Mesothelial cell of epicardium (in vitro differentiated cells): Measurements from ENCODE around the gene PIM3. TPM values are rescaled to one million over a fixed set of nuclear protein-coding genes. Genes with fewer than 3 reads are reported as not detected.
A peak's percentile ranks its signal among the peaks of the same experiment; 100 is the strongest.

Experiments used
- DNase-seq, 2 experiments: peaks; one replicate each; pipeline ENCODE4 v3.0.0; 2021; ENCODE audit warnings: low spot score in 2 of 2; ENCODE audit not compliant: unreplicated experiment in 2 of 2
- H3K27ac Mint-ChIP-seq: 2 replicates; pipeline ENCODE4 v1.8.0; 2021; ENCODE audit warnings: mixed read lengths
- H3K27me3 Mint-ChIP-seq: 2 replicates; pipeline ENCODE4 v1.8.0; 2021; ENCODE audit warnings: low read depth, mixed read lengths
- H3K36me3 Mint-ChIP-seq: 2 replicates; pipeline ENCODE4 v1.8.0; 2021; ENCODE audit warnings: mixed read lengths
- H3K4me1 Mint-ChIP-seq: 2 replicates; pipeline ENCODE4 v1.8.0; 2021; ENCODE audit warnings: mixed read lengths
- H3K4me3 Mint-ChIP-seq: 2 replicates; pipeline ENCODE4 v1.8.0; 2021; ENCODE audit warnings: mild to moderate bottlenecking, moderate library complexity, mixed read lengths
- H3K9me3 Mint-ChIP-seq: 2 replicates; pipeline ENCODE4 v1.8.0; 2021; ENCODE audit warnings: mixed read lengths
- CTCF ChIP-seq: fragments of 200-600 bp; sonication (generic); IDR thresholded peaks from one replicate; pipeline ENCODE4 v1.5.0; 2021; ENCODE audit warnings: antibody characterized with exemption; ENCODE audit not compliant: unreplicated experiment
- total RNA-seq: library from RNA; stranded (reverse); gene quantifications from 3 replicates; pipeline ENCODE4 v1.2.1, GENCODE V29; 2021

Gene PIM3
- total RNA-seq, 1 donor from 2014 or later: 59.8 TPM

- no peak for TF ChIP-seq CTCF
- Mint-ChIP-seq H3K36me3 (peaks cover 3% of the 10 kb centered on the region), H3K27ac (peak overlapping the region; percentile 34), H3K27me3 (no peaks in the 10 kb centered on the region), H3K4me3 (peak overlapping the region; percentile 53), H3K9me3 (no peaks in the 10 kb centered on the region), H3K4me1 (peaks cover 42% of the 10 kb centered on the region)
- no peak for DNase-seq
Measured at GRCh38 chr22:49958931-49959781, 1.4 kb upstream of the PIM3 start.

GRCh38 chr22:49959782-49960158 is 802 bp upstream of the PIM3 start:
- peaks cover 3% of the 10 kb centered on the region for H3K36me3 Mint-ChIP-seq
- TF ChIP-seq CTCF: no peak
- no peak overlapping the region for H3K27ac Mint-ChIP-seq
- H3K9me3 Mint-ChIP-seq: no peaks in the 10 kb centered on the region
- peak overlapping the region; percentile 46 for H3K4me3 Mint-ChIP-seq
- no peaks in the 10 kb centered on the region for H3K27me3 Mint-ChIP-seq
- DNase-seq: no peak
- peaks cover 36% of the 10 kb centered on the region for H3K4me1 Mint-ChIP-seq

- peak overlapping the region; percentile 93 for H3K27ac Mint-ChIP-seq
- H3K36me3 Mint-ChIP-seq: peaks cover 3% of the 10 kb centered on the region
- no peaks in the 10 kb centered on the region for H3K27me3 Mint-ChIP-seq
- H3K9me3 Mint-ChIP-seq: no peaks in the 10 kb centered on the region
- peak overlapping the region; percentile 87 for H3K4me3 Mint-ChIP-seq
- peak in 1 of 2 experiments; percentile 53 for DNase-seq
- peaks cover 26% of the 10 kb centered on the region for H3K4me1 Mint-ChIP-seq
- TF ChIP-seq CTCF: no peak
Measured at GRCh38 chr22:49961005-49961600, 531 bp downstream of the PIM3 start.

- Mint-ChIP-seq H3K27me3 (no peaks in the 10 kb centered on the region), H3K27ac (peak overlapping the region; percentile 93), H3K4me1 (peaks cover 21% of the 10 kb centered on the region), H3K36me3 (peaks cover 3% of the 10 kb centered on the region), H3K9me3 (no peaks in the 10 kb centered on the region), H3K4me3 (peak overlapping the region; percentile 87)
- no peak for TF ChIP-seq CTCF
- no peak for DNase-seq
Measured at GRCh38 chr22:49961601-49962011, 1.0 kb downstream of the PIM3 start.

GRCh38 chr22:49962012-49962750 is 1.6 kb downstream of the PIM3 start:
- peak overlapping the region; percentile 93 for H3K27ac Mint-ChIP-seq
- TF ChIP-seq CTCF: no peak

More at GRCh38 chr22:49962012-49962750, 1.6 kb downstream of the PIM3 start:
- peak; percentile 73 to 75 for DNase-seq
- H3K36me3 Mint-ChIP-seq: peaks cover 3% of the 10 kb centered on the region
- H3K27me3 Mint-ChIP-seq: no peaks in the 10 kb centered on the region
- H3K4me1 Mint-ChIP-seq: peaks cover 17% of the 10 kb centered on the region
- peak overlapping the region; percentile 87 for H3K4me3 Mint-ChIP-seq
- no peaks in the 10 kb centered on the region for H3K9me3 Mint-ChIP-seq
